Neuronal stem cell (in vitro differentiated cells): Measurements from ENCODE around the gene SPNS2.

Experiments
- DNase-seq: peaks from one replicate; pipeline ENCODE4 v3.0.0-alpha.2; 2013; ENCODE audit warnings: low spot score
- H2AFZ ChIP-seq: one replicate; pipeline ENCODE4 v1.6.1; 2013; ENCODE audit warnings: mild to moderate bottlenecking, low read length, inconsistent platforms
- H2AK5ac ChIP-seq: 2 replicates; pipeline ENCODE4 v1.6.1; 2013; ENCODE audit warnings: low read depth, mild to moderate bottlenecking, inconsistent platforms, low read length, moderate library complexity, mixed read lengths
- H2BK120ac ChIP-seq: 2 replicates; pipeline ENCODE4 v1.6.1; 2013; ENCODE audit warnings: low read depth, mild to moderate bottlenecking, inconsistent platforms, low read length, moderate library complexity, mixed read lengths
- H2BK12ac ChIP-seq: one replicate; pipeline ENCODE4 v1.6.1; 2013; ENCODE audit warnings: low read length, inconsistent platforms
- H2BK15ac ChIP-seq: 2 replicates; pipeline ENCODE4 v1.6.1; 2013; ENCODE audit warnings: mild to moderate bottlenecking, low read length, inconsistent platforms, mixed read lengths
- H2BK5ac ChIP-seq: one replicate; pipeline ENCODE4 v1.6.1; 2013; ENCODE audit warnings: inconsistent platforms, mild to moderate bottlenecking, low read length, moderate library complexity
- H3K14ac ChIP-seq: one replicate; pipeline ENCODE4 v1.6.1; 2013; ENCODE audit warnings: low read length, inconsistent platforms
- H3K18ac ChIP-seq: 2 replicates; pipeline ENCODE4 v1.6.1; 2013; ENCODE audit warnings: low read length, inconsistent platforms
- H3K23ac ChIP-seq: 2 replicates; pipeline ENCODE4 v1.6.1; 2013; ENCODE audit warnings: low read depth, mild to moderate bottlenecking, mixed read lengths, low read length, inconsistent platforms; ENCODE audit not compliant: poor library complexity
- H3K27ac ChIP-seq: replicated peaks from 3 replicates; pipeline ENCODE4 v1.5.1; 2013; ENCODE audit warnings: low read length, inconsistent platforms
- H3K27me3 ChIP-seq, 3 experiments: 2 replicates each; pipeline ENCODE4 v1.6.1; 2013; ENCODE audit warnings: low read length in 3 of 3, mild to moderate bottlenecking in 2 of 3, inconsistent platforms in 1 of 3, low read depth in 1 of 3, mixed read lengths in 1 of 3, moderate library complexity in 1 of 3; ENCODE audit not compliant: control insufficient read depth in 3 of 3, insufficient read depth in 3 of 3
- H3K36me3 ChIP-seq, 2 donors: replicated peaks in 1 of 2; 2 replicates each; pipeline ENCODE4 v1.6.1; 2013; ENCODE audit warnings: low read length in 2 of 2; ENCODE audit not compliant: control insufficient read depth in 2 of 2, insufficient read depth in 2 of 2
- H3K4ac ChIP-seq: 2 replicates; pipeline ENCODE4 v1.6.1; 2013; ENCODE audit warnings: inconsistent platforms, mild to moderate bottlenecking, low read length, moderate library complexity
- H3K4me1 ChIP-seq, 2 donors: 1 replicate in 1 of 2; 2 replicates in 1 of 2; pipeline ENCODE4 v1.6.1; 2013; ENCODE audit warnings: low read length in 2 of 2, low read depth in 1 of 2; ENCODE audit not compliant: control insufficient read depth in 2 of 2, insufficient read depth in 1 of 2
- H3K4me2 ChIP-seq: one replicate; pipeline ENCODE4 v1.6.1; 2013; ENCODE audit warnings: mild to moderate bottlenecking, low read length, inconsistent platforms; ENCODE audit not compliant: insufficient read depth, poor library complexity, severe bottlenecking
- H3K4me3 ChIP-seq, 2 donors: 2 replicates each; pipeline ENCODE4 v1.5.1; 2013; ENCODE audit warnings: low read length in 2 of 2, mild to moderate bottlenecking in 2 of 2, inconsistent platforms in 1 of 2, moderate library complexity in 1 of 2
- H3K79me1 ChIP-seq: one replicate; pipeline ENCODE4 v1.6.1; 2013; ENCODE audit warnings: low read depth, mild to moderate bottlenecking, inconsistent platforms, low read length, moderate library complexity
- H3K9ac ChIP-seq: one replicate; pipeline ENCODE4 v1.6.1; 2013; ENCODE audit warnings: mild to moderate bottlenecking, low read depth, low read length, inconsistent platforms; ENCODE audit not compliant: poor library complexity
- H3K9me3 ChIP-seq, 2 donors: replicated peaks in 1 of 2; 2 replicates each; pipeline versions ENCODE3 to v1.6.1; 2013; ENCODE audit warnings: low read length in 2 of 2, mild to moderate bottlenecking in 2 of 2, inconsistent platforms in 1 of 2, low read depth in 1 of 2, mixed read lengths in 1 of 2, moderate library complexity in 1 of 2; ENCODE audit not compliant: control insufficient read depth in 2 of 2, insufficient read depth in 1 of 2
- H4K8ac ChIP-seq: one replicate; pipeline ENCODE4 v1.6.1; 2013; ENCODE audit warnings: low read depth, mild to moderate bottlenecking, inconsistent platforms, low read length, moderate library complexity
- H4K91ac ChIP-seq: one replicate; pipeline ENCODE4 v1.6.1; 2013; ENCODE audit warnings: low read length, low read depth, mild to moderate bottlenecking, inconsistent platforms; ENCODE audit not compliant: poor library complexity
- WGBS, 2 donors: extraction: QIAGEN DNeasy Blood & Tissue Kit; methylation state at CpG; one replicate each; pipeline ENCODE4 v1.1.7; 2013; ENCODE audit warnings: missing lambda C conversion rate in 2 of 2, mixed read lengths in 1 of 2; ENCODE audit not compliant: insufficient read length in 2 of 2, insufficient replicate concordance in 1 of 2; ENCODE audit errors: extremely low coverage in 2 of 2; 5-methylcytosine and 5-hydroxymethylcytosine counted together

Gene SPNS2

DNA sequence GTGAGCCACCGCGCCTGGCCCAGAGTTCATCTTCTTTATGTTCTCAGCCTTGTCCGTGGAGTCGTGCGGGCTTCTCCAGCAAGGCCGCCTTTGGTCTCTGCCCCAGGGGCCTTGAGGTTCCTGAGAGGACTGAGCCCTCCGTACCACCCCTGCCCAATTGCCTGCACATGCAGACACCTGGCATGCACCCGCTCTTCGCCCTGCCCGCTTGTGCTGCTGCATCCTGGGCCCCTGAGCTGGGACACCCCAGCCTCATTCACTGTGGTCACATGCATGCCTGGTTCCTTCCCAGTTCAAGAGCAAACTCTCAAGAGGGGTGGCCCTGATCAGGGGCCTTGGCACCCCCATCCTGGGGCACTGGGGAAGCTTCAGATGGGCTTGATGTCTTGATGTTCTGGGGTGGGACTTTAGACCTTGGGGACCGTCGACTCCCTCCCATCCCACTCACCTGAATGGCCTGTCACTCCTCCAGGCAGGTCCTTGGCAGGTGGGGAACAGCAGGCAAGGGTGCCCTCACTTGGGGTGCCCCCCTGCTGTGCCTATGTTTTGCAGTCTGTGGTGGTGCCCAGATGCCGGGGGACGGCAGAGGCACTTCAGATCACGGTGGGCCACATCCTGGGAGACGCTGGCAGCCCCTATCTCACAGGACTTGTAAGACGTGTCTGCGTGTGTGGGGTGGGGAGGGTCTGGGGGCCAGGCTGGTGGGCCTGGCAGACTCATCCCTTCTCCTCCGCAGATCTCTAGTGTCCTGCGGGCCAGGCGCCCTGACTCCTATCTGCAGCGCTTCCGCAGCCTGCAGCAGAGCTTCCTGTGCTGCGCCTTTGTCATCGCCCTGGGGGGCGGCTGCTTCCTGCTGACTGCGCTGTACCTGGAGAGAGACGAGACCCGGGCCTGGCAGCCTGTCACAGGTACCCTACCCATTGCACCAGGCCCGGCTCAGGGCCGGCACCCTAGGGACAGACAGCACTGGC is 12.7 kb upstream of the SPNS2 start:
- H2AFZ ChIP-seq = no peak overlapping the region
- no peak overlapping the region for H2BK5ac ChIP-seq
- no peak overlapping the region for H2BK120ac ChIP-seq
- no peak overlapping the region for H3K4ac ChIP-seq
- H3K4me2 ChIP-seq = no peak overlapping the region
- H3K79me1 ChIP-seq = no peaks in the 10 kb centered on the region
- no peak overlapping the region for H3K4me3 ChIP-seq
- no peaks in the 10 kb centered on the region for H3K9me3 ChIP-seq
- H3K27ac ChIP-seq = no peak overlapping the region
- H3K23ac ChIP-seq = no peak overlapping the region
- H2BK12ac ChIP-seq = no peak overlapping the region
- peak overlapping the region; percentile 26 for H2AK5ac ChIP-seq
- no peak overlapping the region for H3K9ac ChIP-seq
- H3K18ac ChIP-seq = peak overlapping the region; percentile 71
- peak overlapping the region; percentile 44 for H2BK15ac ChIP-seq
- H3K4me1 ChIP-seq = peaks cover 5 to 6% of the 10 kb centered on the region in 2 donors
- WGBS, 2 donors = no CpG with 5 or more reads among the region's 31 CpGs
- DNase-seq = no peak
- H3K14ac ChIP-seq = peak overlapping the region; percentile 63
- H3K27me3 ChIP-seq = peaks cover 0 to 23% (median 0%) of the 10 kb centered on the region in 3 experiments
- no peaks in the 10 kb centered on the region for H3K36me3 ChIP-seq
- no peak overlapping the region for H4K91ac ChIP-seq
- H4K8ac ChIP-seq = no peak overlapping the region

GRCh38 chr17:4487296-4487695 is 11.4 kb upstream of the SPNS2 start:
- Histone ChIP-seq H3K18ac (no peak overlapping the region), H3K14ac (no peak overlapping the region), H2AK5ac (peak overlapping the region; percentile 1), H3K9ac (no peak overlapping the region), H3K27ac (no peak overlapping the region), H4K8ac (no peak overlapping the region), H3K27me3 (peaks cover 0 to 30% (median 0%) of the 10 kb centered on the region in 3 experiments), H2AFZ (no peak overlapping the region), H3K9me3 (no peaks in the 10 kb centered on the region), H2BK12ac (peak overlapping the region; percentile 32), H2BK15ac (peak overlapping the region; percentile 70), H2BK120ac (no peak overlapping the region), H2BK5ac (peak overlapping the region; percentile 71), H4K91ac (no peak overlapping the region), H3K23ac (no peak overlapping the region), H3K4me1 (no peaks in the 10 kb centered on the region), H3K36me3 (no peaks in the 10 kb centered on the region), H3K4ac (no peak overlapping the region), H3K4me3 (no peak overlapping the region), H3K4me2 (no peak overlapping the region), H3K79me1 (no peaks in the 10 kb centered on the region)
- DNase-seq = no peak
- WGBS, 2 donors = no CpG with 5 or more reads among the region's 8 CpGs

- Histone ChIP-seq H4K91ac (no peak overlapping the region), H3K27me3 (peaks cover 0 to 30% (median 0%) of the 10 kb centered on the region in 3 experiments), H3K4me3 (no peak overlapping the region), H3K9me3 (no peaks in the 10 kb centered on the region), H2BK15ac (peak overlapping the region; percentile 70), H2BK5ac (peak overlapping the region; percentile 71), H2BK12ac (peak overlapping the region; percentile 32), H3K18ac (peak overlapping the region; percentile 52), H2AK5ac (no peak overlapping the region), H3K4me1 (no peaks in the 10 kb centered on the region), H4K8ac (no peak overlapping the region), H3K23ac (peak overlapping the region; percentile 25), H3K36me3 (no peaks in the 10 kb centered on the region), H3K9ac (peak overlapping the region; percentile 54), H2AFZ (no peak overlapping the region), H3K4me2 (no peak overlapping the region), H3K4ac (no peak overlapping the region), H3K14ac (no peak overlapping the region), H2BK120ac (no peak overlapping the region), H3K27ac (no peak overlapping the region), H3K79me1 (no peaks in the 10 kb centered on the region)
- WGBS, 2 donors = no CpG with 5 or more reads among the region's 24 CpGs
- DNase-seq = no peak
Measured at GRCh38 chr17:4487820-4488716, 10.6 kb upstream of the SPNS2 start.
